Measurements from ENCODE around the gene PADI6.

PADI6 gene

GRCh38 chr1:17437260-17437579 lies 65.2 kb downstream of the PADI6 start:
- no peak for DNase-seq

DNA sequence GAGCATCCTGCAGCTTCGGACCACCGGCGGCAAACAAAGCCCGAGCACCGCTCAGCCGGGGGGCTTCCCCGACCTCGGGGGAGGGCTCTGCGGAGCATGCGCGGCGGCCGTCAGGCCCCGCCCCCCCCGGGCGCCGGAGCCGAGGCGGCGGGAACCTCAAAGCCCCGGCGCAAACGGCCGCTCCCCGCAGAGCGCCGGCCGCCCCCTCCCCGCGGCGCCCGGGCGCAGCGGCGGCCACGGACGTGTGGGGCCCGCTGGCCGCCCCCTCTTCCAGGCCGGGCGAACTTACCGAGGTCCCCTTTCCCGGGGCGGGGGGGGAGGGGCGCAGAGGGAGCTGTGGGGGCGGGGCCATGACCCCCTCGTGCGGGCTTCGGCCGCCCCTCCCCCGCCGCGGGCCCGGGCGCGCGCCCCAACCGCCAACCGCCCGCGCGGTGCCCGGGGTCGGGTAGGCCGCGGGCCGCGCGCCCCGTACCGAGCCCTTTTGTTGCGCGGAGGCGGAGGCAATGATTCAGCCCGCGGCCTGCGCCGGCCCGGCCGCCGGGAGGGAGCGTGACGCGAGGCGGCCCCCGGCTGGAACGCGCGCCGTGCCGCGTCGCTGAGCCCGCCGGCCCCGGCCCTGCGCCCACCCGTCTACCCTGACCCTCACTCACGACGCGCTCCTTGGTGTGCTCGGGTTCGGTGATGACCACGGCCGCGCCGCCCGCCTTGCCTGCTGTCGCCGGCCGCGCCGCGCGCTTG lies 65.8 kb downstream of the PADI6 start:
- no peak for DNase-seq

DNA sequence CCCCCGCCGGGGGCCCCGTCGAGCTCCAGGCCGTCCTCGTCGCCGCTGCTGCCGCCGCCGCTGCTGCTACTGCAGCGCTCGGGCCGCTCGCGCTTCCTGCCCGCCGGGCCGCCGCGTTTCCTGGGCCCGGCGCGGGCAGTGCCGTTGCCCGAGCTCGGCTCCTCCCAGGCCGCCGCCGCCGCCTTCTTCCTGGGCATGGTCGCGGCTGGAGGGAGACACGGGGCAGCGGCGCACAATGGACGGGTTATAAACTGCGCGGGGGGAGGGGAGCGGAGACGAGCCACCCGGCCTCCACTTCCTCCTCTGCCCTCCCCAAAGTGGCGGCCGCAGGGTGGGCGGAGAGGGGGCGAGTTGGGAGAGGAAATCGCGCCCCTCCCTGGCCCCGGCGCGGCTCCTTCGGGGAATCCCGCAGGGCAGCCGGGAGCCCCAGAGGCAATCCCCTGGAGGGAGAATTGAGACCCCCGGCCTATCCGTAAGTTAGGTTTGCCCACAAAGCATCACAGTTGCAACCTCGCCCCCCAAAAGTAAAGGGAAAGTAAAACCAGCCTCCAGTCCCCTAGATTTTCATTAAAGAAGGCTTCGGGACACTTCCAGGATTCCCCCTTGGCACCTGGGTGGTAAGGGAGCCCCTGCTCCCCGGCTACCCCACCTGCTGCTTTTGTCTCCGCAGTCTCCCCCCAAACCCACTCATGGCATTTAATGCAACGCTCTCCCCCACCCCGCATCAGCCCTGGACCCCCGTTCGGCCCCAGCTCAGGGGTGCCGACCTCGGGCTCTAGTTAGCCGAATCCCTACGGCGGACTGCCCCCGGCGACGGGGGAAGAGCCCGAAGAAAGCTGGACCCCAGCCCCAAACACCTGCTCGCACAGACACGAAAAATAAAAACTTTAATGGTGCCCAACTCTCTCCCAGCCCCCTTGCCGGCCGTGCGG lies 66.6 kb downstream of the PADI6 start:
- peak; percentile 54 for DNase-seq

- DNase-seq, result peak; percentile 55
Observed at GRCh38 chr1:17439250-17440073, 67.5 kb downstream of the PADI6 start, which contains the start of gene RCC2. RCC2 (minus strand) TSS chr1:17439677; CDS start chr1:17438514, 1,163 bp downstream.

DNA sequence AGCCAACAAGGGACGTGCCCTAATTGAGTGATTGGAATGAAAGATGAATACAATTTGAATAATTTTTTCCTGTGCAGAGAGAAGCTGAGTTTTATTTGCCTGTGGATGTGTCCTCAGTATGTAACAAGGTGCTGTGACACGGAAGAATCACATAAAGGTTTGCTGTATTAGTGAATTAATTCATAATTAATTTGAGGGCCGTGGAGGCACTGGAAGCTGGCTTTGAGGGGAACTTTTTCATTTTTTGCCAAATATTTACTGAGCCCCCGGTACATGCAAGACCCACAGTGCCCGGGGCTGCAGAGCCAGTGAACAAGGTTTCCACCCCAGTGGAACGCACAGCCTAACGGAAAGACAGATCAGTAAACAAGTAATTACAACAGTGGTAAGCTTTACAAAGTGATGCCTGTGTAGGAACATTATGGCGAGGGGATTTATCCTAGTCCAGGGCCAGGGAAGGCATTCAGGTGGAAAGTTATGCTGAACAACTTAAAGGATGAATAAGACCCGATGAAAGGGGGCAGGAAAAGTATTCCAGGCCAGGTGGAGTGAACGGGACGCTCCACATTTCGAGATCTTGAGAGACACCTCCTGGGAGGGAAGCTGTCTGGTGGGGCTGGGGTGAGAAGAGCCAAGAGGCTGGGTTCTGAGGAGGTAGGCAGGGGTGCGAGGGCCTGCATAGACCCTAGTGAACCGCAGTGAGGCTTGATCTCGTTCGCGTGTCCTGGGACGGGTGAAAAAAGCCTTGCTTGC lies 68.3 kb downstream of the PADI6 start:
- DNase-seq, result no peak

DNA sequence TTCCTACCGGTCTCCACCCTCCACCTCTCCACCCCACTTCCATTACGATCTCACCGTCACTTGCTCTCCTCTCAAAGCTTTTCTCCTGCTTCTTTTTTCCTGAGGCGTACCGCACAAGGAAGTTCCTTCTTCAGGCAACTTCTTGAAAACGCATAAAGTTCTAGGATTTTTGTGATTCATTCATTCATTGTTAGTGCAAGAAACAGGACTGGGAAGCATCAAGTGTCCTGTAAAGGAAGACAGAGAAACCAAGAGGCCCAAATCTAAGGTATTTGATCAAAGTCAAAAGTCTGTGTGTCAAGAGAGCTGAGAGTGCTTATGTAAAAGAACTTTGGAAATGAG lies 68.8 kb downstream of the PADI6 start:
- no peak for DNase-seq

DNA sequence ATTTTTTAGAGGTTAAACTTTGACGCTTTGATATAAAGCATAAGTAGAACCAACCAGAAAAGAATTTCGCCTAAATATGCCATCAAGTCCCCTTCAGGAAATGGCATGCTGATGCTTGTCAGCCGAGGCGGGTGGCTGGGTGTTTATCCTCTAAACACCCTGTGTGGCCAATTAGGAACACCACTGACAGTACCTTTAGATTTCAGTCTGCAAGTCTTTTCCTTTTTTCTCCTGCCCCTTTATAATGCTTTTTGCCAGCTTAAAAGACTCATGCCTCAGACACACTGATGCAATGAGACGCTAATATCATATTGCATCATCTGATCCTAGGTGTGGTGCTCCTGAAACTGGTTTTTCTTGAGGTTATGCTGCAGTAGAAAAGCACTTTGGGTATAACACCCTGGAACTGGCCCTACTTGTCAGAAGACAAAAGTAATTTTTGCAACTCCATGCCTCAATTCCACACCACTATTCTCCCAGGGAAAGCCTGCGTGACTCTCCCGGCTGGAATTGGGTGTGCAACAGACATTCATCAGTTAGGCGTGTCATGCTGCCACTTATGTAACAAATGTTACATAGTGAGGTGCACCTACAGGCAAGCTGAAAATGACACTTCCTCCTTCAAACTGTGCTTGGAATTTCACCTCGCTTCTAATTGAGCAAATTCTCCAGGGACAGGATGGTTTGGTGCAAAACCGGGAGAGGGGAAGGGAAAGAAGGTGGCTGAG lies 69.4 kb downstream of the PADI6 start:
- no peak for DNase-seq

GRCh38 chr1:17441993-17442357 lies 70.0 kb downstream of the PADI6 start:
- DNase-seq, result no peak

GRCh38 chr1:17442841-17443240 lies 70.8 kb downstream of the PADI6 start:
- no peak for DNase-seq

GRCh38 chr1:17447501-17447992 lies 75.6 kb downstream of the PADI6 start:
- no peak for DNase-seq

Data from MV-4-11 (cell line).